Ascending aorta (tissue), 2 donors: Measurements from ENCODE around the gene LRP10. TPM values are rescaled to one million over a fixed set of nuclear protein-coding genes. Genes with fewer than 3 reads are reported as not detected.

ENCODE experiments used
- DNase-seq, 2 donors: peaks; one replicate each; pipeline ENCODE4 v3.0.0-alpha.2; 2019; ENCODE audit warnings: low spot score in 2 of 2
- H3K27ac ChIP-seq, 2 donors: fragments of 200-600 bp; sonication (generic); one replicate each; pipeline ENCODE4 v1.5.1; 2016 to 2017; ENCODE audit warnings: mild to moderate bottlenecking in 1 of 2
- H3K27me3 ChIP-seq: fragments of 200-600 bp; sonication (generic); one replicate; pipeline ENCODE4 v1.5.1; 2017
- H3K36me3 ChIP-seq, 2 donors: fragments of 200-600 bp; sonication (generic); one replicate each; pipeline ENCODE4 v1.5.1; 2016
- H3K4me1 ChIP-seq, 2 donors: fragments of 200-600 bp; sonication (generic); one replicate each; pipeline ENCODE4 v1.5.1; 2016 to 2017; ENCODE audit warnings: mild to moderate bottlenecking in 1 of 2
- H3K4me3 ChIP-seq, 2 donors: fragments of 200-600 bp; sonication (generic); one replicate each; pipeline ENCODE4 v1.5.1; 2016 to 2017; ENCODE audit warnings: mild to moderate bottlenecking in 1 of 2
- H3K9me3 ChIP-seq, 2 donors: fragments of 200-600 bp; sonication (generic); one replicate each; pipeline ENCODE4 v1.5.1; 2016
- CTCF ChIP-seq, 3 experiments: fragments of 200-600 bp in 2 of 3; fragments of 450-650 bp in 1 of 3; sonication (generic) in 2 of 3; IDR thresholded peaks; one replicate each; pipeline ENCODE4 v1.5.1; 2016 to 2019; ENCODE audit warnings: antibody characterized with exemption in 3 of 3, mild to moderate bottlenecking in 1 of 3, moderate library complexity in 1 of 3
- intact Hi-C: fragments of 100-400 bp; cut with DNase I; formaldehyde crosslinking; loops from one replicate; pipeline ENCODE4 v1.15.1; 2023
- total RNA-seq: library from RNA; depleted of rRNA; stranded (reverse); fragments of >200 nt; gene quantifications from one replicate; pipeline ENCODE4 v1.1.0, GENCODE V29; 2016

The LRP10 gene
- total RNA-seq, 1 donor from 2014 or later, result 214 TPM

GRCh38 chr14:22845821-22846625 lies 25.5 kb upstream of the LRP10 start:
- H3K4me3 ChIP-seq, result no peak overlapping the region
- no peaks in the 10 kb centered on the region for H3K27me3 ChIP-seq
- intact Hi-C loops, result loop anchor here (10.0 kb wide), 1 partner anchor 1371 kb away; the partner anchor contains the start of genes RAB2B and TOX4
- DNase-seq, result no peak
- H3K9me3 ChIP-seq, result no peaks in the 10 kb centered on the region
- peaks cover 58 to 59% of the 10 kb centered on the region in 2 donors for H3K36me3 ChIP-seq
- peaks cover 33 to 51% of the 10 kb centered on the region in 2 donors for H3K4me1 ChIP-seq
- H3K27ac ChIP-seq, result peak overlapping the region; percentile 87 to 91
- no peak for TF ChIP-seq CTCF (IDR thresholded peaks at IDR 0.05)

GRCh38 chr14:22846811-22847307 lies 24.7 kb upstream of the LRP10 start:
- no peak for DNase-seq
- Histone ChIP-seq H3K4me3 (peak overlapping the region in 1 of 2 donors; percentile 4), H3K9me3 (no peaks in the 10 kb centered on the region), H3K36me3 (peaks cover 50 to 51% of the 10 kb centered on the region in 2 donors), H3K27me3 (no peaks in the 10 kb centered on the region), H3K4me1 (peaks cover 40 to 58% of the 10 kb centered on the region in 2 donors), H3K27ac (peak overlapping the region; percentile 87 to 91)
- no peak for TF ChIP-seq CTCF (IDR thresholded peaks at IDR 0.05)
- intact Hi-C loops, result loop anchor here (10.0 kb wide), 1 partner anchor 1372 kb away; the partner anchor contains the start of genes RAB2B and TOX4

- intact Hi-C loops, result loop anchor here (2.0 to 10.0 kb wide), 2 partner anchors 259 to 1373 kb away; partner anchors contain the start of genes DAD1, RAB2B and TOX4
- Histone ChIP-seq H3K27ac (peak overlapping the region; percentile 87 to 91), H3K27me3 (no peaks in the 10 kb centered on the region), H3K36me3 (peaks cover 41% of the 10 kb centered on the region in 2 donors), H3K4me1 (peaks cover 42 to 62% of the 10 kb centered on the region in 2 donors), H3K4me3 (peak overlapping the region in 1 of 2 donors; percentile 32), H3K9me3 (no peaks in the 10 kb centered on the region)
- DNase-seq, result no peak
- TF ChIP-seq CTCF (IDR thresholded peaks at IDR 0.05), result no peak
Observed at GRCh38 chr14:22847661-22848341, 23.7 kb upstream of the LRP10 start.

GRCh38 chr14:22848351-22849164 lies 23.0 kb upstream of the LRP10 start:
- DNase-seq, result peak in 1 of 2 donors; percentile 90
- Histone ChIP-seq H3K27me3 (no peaks in the 10 kb centered on the region), H3K9me3 (no peaks in the 10 kb centered on the region), H3K36me3 (peaks cover 33 to 34% of the 10 kb centered on the region in 2 donors), H3K27ac (peak overlapping the region; percentile 87 to 91), H3K4me3 (peak overlapping the region; percentile 3 to 32), H3K4me1 (peaks cover 48 to 66% of the 10 kb centered on the region in 2 donors)
- intact Hi-C loops, result loop anchor here (2.0 to 10.0 kb wide), 2 partner anchors 260 to 1374 kb away; partner anchors contain the start of genes DAD1, RAB2B and TOX4
- no peak for TF ChIP-seq CTCF (IDR thresholded peaks at IDR 0.05)
